DMS114 treated with DMSO at 0.1 percent for 48 hours (cell line): Measurements from ENCODE around the gene KLHL28.
A peak's percentile ranks its signal among the peaks of the same experiment; 100 is the strongest.
"Not testable (repeated sequence)": the region's sequence is repeated elsewhere in the genome, so short reads cannot be mapped to it uniquely, and the experiment has no call there.

Experiments used
- DNase-seq: peaks from one replicate; lab custom pipeline; 2025; ENCODE audit not compliant: unreplicated experiment; lab: John Stamatoyannopoulos, UW

The KLHL28 gene

DNA sequence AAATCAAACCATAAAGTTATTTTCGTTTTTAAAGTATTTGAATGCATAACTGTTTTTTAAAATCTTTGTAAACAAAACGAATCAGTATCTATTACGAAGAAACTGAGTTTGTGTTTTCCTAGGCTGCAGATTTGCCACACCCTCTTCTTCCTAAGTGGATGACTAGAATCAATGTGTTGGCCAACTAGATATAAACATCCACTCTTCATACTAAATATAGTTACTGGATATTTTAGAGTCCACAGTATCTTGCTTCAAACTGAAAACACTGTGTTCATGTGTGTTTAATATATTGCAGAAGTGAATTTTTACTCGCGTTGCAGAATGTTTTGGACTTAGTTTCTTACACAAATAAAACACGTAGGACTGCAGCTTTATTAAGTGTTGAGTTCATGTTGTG is 63.2 kb downstream of the KLHL28 start:
- DNase-seq = no peak

- DNase-seq = peak; percentile 38
Measured at GRCh38 chr14:44897845-44898151, 63.9 kb downstream of the KLHL28 start.

DNA sequence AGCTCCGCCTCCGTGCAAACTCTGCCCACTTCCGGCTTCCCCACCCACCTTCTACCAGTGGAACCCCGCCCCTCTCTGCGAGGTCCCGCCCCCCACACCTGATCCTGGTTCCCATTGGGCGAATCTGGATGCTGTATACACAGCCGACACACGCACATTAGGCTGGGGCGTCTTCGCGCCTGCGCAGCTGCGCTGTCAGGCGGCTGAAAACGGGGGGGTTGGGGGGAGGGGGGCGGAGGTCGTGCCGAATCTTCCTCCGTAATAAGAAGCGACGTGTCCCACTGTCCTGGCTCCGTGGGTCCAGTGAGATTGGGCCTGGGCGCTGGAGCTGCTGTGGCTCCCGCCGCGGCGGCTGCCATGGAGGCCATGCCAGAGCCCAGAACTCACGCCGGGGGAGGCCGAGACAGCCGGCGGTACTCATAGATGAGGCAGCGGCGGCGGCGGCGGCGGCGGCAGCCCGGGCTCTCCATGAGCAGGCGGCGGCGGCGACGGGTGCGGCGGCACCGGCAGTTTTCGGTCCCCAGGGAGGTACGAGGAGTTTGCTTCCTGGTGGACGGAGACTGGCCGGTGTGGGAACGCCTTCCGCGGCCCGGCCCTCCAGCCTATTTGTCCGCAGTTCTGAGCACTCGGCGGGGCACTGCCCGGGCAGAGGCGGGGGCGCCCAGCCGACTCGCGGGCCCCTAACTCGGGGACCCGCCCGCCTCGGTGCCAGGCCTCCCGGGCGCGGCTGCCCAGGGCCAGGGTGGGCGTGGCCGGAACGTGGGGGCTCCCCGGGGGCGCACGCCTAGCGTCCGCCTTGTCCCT is 64.5 kb downstream of the KLHL28 start:
- DNase-seq = peak; percentile 75

GRCh38 chr14:44896275-44897040 is 65.3 kb downstream of the KLHL28 start:
- DNase-seq = no peak

DNA sequence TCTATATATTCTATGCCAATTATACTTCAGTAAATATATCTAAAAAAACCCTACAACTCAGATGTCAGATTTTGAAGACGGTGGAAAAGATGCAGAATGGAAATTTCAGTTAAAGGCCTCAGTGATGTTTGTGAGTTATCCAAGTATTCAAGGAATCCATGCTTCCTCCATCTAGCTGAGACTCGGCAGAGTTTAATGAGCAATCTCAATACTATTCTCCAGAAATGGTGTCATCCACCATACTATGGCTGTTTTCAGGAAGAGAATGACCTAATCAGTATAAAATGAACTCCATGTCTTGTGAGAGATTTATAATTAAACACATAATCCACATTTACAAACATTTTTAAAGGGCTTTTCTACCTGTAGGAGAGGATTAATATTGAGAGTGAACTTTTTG is 66.0 kb downstream of the KLHL28 start:
- DNase-seq = no peak

DNA sequence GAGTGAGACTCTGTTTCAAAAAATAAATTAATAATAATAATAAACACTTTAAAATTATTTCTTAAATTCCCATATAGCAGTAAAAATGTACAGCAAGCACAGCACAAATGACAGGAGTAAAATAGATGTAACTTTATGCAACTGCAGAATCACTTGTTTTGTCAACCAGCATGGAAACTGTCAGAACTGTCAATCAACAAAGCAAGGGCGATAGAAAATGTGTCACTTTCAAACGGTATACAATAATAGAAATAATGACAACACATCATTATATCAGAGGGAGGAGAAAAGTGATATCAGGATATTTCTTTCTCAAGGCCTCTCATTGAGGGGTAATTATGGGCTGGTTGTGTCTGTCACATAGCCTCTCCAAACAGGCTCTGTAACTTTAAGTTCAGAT is 68.2 kb downstream of the KLHL28 start:
- no peak for DNase-seq

DNA sequence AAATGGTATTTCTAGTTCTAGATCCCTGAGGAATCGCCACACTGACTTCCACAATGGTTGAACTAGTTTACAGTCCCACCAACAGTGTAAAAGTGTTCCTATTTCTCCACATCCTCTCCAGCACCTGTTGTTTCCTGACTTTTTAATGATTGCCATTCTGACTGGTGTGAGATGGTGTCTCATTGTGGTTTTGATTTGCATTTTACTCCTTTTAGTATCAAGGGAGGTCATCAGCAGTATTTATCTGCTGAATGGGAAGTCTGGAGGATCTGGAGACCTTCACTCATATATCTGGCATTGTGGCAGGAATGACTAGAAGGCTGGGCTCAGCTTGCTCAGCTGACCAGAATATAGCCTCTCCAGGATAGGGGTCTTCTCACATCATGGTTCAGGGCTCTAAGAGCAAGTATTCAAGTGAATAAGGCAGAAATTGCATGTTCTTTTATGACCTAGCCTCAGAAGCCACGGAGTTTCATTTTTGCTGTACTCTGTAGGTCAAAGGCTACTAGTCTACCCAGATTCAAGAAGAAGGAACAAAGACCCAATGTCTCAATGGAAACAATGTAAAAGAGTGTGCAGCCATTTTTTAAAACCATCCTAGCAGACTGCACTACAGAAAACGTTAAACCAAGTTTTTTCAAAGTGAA is 69.9 kb downstream of the KLHL28 start:
- not testable (repeated sequence) for DNase-seq

- no peak for DNase-seq
Measured at GRCh38 chr14:44889595-44890471, 71.9 kb downstream of the KLHL28 start.

DNA sequence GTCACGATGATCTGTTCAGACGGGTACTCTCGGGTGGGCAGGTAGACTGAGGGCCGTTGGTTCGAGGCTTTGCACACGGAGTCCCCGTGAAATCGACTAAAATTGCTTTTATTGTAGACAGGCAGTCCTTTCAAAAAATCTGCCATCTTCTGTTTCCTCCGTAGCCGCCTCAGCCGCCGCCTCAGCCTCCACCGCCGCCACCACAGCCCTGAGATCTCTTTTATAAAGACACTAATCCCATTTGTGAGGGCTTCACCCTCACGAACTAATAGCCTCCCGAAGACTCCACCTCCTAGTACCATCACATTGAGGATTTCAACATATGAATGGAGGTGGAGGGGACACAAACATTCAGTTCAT is 74.2 kb downstream of the KLHL28 start:
- no peak for DNase-seq

DNA sequence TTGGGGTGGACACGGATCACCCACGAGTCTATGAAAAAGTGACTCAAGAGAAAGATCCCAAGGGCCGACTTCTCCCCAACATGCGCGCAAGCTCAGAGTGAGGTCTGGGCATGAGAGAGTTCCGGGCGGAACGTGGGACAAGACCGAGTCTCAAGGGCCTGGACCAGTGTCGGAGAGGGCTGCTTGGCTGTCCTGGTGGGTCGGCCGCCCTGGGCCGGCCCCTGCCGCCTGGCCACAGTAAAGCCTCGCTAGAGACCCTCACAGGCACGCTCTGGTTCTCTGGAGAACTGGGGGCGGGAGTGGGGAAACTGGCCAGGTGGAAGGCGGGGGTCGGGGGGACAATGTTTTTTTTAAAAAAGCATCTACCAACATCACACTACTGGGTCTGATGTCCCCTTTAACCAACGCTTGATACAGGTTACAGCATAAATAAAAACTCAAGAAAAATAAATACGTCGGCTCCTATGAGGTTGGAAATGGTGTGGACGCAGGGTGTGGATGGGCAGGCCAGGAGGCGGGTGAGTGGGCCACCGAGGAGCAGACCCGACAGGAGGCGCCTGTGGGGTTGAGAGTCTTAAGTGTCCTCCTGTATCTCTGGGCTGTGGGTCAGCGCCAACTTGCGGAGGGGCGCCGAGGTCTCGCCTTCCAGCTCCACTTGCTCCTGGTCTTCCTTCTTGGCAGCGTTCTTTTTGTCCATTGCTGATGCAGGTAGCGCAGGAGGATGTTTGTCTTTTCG is 74.7 kb downstream of the KLHL28 start:
- DNase-seq = no peak

- no peak for DNase-seq
Measured at GRCh38 chr14:44880791-44881190, 81.0 kb downstream of the KLHL28 start.
